Activated naive CD8-positive, alpha-beta T cell treated with anti-CD3 and anti-CD28 coated beads for 36 hours (primary cell): Measurements from ENCODE around the gene DGKH. TPM values are rescaled to one million over a fixed set of nuclear protein-coding genes. Genes with fewer than 3 reads are reported as not detected.

ENCODE experiments used
- DNase-seq: peaks from one replicate; pipeline ENCODE4 v3.0.0; 2021
- H3K27ac Mint-ChIP-seq: one replicate; pipeline ENCODE4 v1.8.0; 2022; ENCODE audit warnings: mild to moderate bottlenecking, moderate library complexity, mixed read lengths
- H3K27me3 Mint-ChIP-seq: one replicate; pipeline ENCODE4 v1.8.0; 2022; ENCODE audit warnings: mild to moderate bottlenecking, mixed read lengths
- H3K36me3 Mint-ChIP-seq: one replicate; pipeline ENCODE4 v1.8.0; 2021; ENCODE audit warnings: mild to moderate bottlenecking, mixed read lengths
- H3K4me1 Mint-ChIP-seq: one replicate; pipeline ENCODE4 v1.8.0; 2021; ENCODE audit warnings: mixed read lengths
- H3K4me3 Mint-ChIP-seq: one replicate; pipeline ENCODE4 v1.8.0; 2022; ENCODE audit warnings: mild to moderate bottlenecking, moderate library complexity, mixed read lengths
- H3K9me3 Mint-ChIP-seq: one replicate; pipeline ENCODE4 v1.8.0; 2022; ENCODE audit warnings: mixed read lengths
- total RNA-seq, 2 experiments: library from RNA; stranded (reverse); gene quantifications; one replicate each; pipeline ENCODE4 v1.2.3, GENCODE V29; 2021

The DGKH gene
- total RNA-seq, 2 experiments from 2014 or later = 11.7 to 12.2 TPM

DNA sequence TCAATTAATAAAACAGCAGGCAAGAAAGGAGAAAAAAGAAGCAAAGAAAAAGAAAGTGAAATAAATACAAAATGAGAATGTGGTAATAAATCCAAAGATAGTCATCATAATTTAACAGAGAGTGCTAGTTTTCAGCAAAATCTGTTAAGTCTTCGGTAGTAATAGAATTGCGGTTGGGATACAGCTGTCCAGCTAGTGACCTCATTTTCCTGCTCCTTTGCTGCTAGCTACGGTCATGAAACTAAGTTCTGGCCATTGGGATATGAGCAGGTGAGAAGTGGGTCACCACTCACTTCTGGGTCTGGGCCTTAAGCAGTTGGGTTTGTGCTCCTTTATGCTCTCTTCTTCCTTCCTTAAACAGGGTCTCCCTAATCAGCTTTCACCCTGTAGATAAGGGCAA, 11.7 kb upstream of the DGKH start:
- no peak for DNase-seq
- Mint-ChIP-seq H3K27me3 (no peaks in the 10 kb centered on the region), H3K4me3 (no peak overlapping the region)

DNA sequence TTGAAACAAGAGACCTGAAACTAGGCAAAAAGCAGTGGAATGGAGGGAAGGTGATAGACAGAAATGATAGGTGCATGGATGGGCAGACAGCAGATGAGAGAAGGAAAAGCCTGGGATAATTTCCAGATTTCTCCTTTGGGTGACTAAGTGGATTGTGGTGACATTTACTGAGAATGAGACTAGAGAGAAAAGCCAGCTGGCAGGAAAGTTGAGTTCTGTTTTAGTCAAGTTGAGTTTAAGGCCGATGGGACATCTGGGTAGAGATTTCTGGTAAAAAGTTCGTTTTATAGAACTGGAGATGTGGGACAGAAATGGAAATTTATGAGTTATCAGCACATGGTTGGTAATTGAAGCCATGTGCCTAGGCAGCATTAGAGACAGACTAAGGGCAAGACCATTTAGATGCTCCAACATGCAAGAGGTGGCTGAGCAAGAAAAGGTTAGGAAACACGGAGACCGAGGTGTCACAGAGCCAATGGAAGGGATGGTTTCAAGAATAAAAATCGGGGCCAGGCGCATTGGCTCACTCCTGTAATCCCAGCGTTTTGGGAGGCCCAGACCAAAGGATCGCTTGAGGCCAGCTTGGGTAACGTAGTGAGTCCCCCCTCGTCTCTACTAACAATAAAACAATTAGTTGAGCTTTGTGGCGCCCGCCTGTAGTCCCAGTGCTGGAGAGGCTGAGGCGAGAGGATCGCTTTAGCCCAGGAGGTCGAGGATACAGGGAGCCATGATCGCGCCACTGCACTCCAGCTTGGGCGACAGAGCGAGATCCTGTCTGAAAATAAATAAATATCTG, 9.6 kb upstream of the DGKH start:
- peak overlapping the region; percentile 69 for H3K27ac Mint-ChIP-seq
- no peaks in the 10 kb centered on the region for H3K27me3 Mint-ChIP-seq
- H3K36me3 Mint-ChIP-seq = peaks cover 9% of the 10 kb centered on the region
- peaks cover 20% of the 10 kb centered on the region for H3K4me1 Mint-ChIP-seq
- H3K9me3 Mint-ChIP-seq = peaks cover 11% of the 10 kb centered on the region
- no peak for DNase-seq
- H3K4me3 Mint-ChIP-seq = peak overlapping the region; percentile 77

More for the DNA sequence above, 11.7 kb upstream of the DGKH start:
- Mint-ChIP-seq H3K27ac (no peak overlapping the region), H3K9me3 (peaks cover 11% of the 10 kb centered on the region), H3K4me1 (peaks cover 9% of the 10 kb centered on the region), H3K36me3 (peaks cover 4% of the 10 kb centered on the region)

DNA sequence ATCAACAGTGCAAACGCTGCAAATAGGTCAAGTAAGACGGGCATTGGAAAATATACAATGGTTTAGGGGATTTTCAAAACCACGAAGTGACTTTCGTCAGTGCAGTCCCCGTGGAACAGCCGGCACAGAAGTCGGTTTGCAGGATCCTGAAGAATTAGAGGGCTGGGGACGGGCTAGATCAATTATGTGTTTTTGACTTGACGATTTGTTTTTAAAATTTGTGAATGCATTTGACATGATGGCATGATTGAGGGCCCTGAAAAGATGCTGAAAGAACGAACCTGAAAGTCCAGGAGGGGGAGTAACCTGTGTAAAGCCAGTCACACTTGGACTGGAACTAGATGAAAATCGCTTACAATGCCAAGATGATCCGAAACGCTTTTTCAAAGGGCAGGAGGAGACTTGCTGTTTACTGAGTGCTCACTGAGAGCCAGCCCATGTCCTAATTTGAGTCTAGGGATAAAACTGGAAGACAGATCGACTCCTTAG, 8.9 kb upstream of the DGKH start:
- Mint-ChIP-seq H3K36me3 (peaks cover 15% of the 10 kb centered on the region), H3K4me1 (peaks cover 20% of the 10 kb centered on the region), H3K9me3 (peaks cover 11% of the 10 kb centered on the region), H3K4me3 (peak overlapping the region; percentile 77), H3K27ac (peak overlapping the region; percentile 69), H3K27me3 (no peaks in the 10 kb centered on the region)
- no peak for DNase-seq

DNA sequence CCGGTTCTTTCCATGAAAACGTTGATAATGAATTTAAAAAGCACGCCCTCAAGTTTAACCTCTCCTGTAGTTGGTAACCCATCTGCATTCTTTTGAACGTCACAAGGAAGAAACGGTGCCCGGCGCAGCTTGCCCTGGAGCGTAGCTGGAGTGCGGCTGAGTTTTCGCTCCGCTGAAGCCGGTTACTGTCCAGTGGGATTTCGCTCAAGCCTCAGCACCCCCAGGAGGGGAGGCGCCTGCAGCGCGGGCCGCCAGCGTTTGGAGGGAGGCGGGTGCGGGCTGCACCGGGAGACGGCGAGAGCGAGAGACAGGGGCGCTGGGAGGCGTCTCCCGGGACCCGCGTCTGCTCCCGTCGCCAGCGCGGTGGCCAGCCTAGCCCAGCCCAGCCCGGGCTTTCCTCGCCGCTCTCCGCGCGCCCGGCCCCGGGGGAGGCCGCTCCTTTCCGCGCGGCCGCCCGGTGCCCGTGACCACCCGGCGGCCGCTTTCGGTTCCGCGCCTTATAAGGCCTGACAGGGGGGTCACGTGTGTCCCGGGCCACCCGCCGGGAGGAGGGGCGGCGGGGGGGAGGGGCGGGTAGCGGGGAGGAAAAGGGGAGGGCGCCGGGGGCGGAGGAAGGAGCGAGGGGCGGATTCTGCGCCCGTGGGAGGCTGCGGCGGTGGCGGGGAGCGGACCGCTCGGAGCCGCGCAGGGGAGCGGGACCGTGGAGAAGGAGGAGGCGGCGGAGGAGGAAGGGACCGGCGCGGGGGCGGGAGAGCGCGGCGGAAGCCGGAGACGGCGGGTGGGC, 8.3 kb upstream of the DGKH start:
- DNase-seq = peak; percentile 82
- Mint-ChIP-seq H3K27me3 (no peaks in the 10 kb centered on the region), H3K9me3 (peaks cover 9% of the 10 kb centered on the region)

DNA sequence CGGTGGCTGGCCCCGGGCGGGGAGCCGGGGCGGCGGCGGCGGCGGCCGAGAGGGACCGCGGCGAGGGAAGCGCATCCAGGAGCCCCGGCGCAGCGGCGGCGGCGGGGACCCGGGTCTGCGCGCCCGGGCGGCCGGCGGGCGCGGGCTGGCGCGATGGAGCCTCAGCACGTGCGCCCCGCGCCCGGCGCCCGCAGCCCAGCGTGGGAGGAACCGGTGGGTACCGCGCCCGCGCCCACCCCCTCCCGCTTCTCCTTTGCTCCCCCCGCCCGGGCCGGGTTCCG, 7.8 kb upstream of the DGKH start:
- DNase-seq = no peak
- peaks cover 20% of the 10 kb centered on the region for H3K4me1 Mint-ChIP-seq
- H3K36me3 Mint-ChIP-seq = peaks cover 15% of the 10 kb centered on the region
- no peaks in the 10 kb centered on the region for H3K27me3 Mint-ChIP-seq
- H3K27ac Mint-ChIP-seq = no peak overlapping the region
- peaks cover 7% of the 10 kb centered on the region for H3K9me3 Mint-ChIP-seq
- H3K4me3 Mint-ChIP-seq = peak overlapping the region; percentile 90

More for the DNA sequence above, 8.3 kb upstream of the DGKH start:
- Mint-ChIP-seq H3K4me1 (peaks cover 20% of the 10 kb centered on the region), H3K36me3 (peaks cover 15% of the 10 kb centered on the region), H3K27ac (peak overlapping the region; percentile 69), H3K4me3 (peak overlapping the region; percentile 80)

DNA sequence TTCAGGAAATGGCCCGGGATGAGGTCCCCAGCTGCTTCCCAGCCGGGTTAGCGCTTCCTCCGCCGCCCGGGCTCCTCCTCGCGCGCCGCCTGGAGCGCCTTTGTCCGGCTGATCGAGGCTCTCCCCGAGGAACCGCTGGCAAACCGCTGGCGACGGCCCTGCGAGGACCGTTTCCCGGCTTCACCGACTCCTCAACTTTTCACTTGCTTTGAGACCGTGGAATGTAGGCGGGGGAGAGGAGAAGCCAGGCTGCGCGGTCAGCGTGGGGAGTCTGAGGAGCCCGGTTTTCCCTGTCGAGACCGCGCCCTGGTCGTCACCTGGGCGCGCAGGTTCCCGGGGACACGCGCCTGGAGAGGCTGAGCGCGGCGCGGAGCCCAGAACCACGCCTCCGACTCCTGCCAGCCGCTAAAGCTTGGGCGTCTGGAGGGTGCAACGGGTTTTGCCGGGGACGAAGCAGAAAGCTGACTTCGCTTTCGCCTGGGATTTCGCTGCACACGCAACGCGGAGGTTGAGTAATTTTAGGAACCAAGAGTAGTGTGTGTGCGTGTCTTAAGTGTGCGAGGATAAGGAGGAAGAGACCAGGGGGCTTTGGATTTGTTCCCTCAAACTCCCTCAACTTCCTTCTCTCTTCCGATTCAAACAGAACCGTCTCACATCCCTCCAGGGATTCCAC, 7.3 kb upstream of the DGKH start:
- peaks cover 15% of the 10 kb centered on the region for H3K36me3 Mint-ChIP-seq
- peaks cover 20% of the 10 kb centered on the region for H3K4me1 Mint-ChIP-seq
- H3K27ac Mint-ChIP-seq = peak overlapping the region; percentile 81
- H3K4me3 Mint-ChIP-seq = peak overlapping the region; percentile 90
- peaks cover 2% of the 10 kb centered on the region for H3K9me3 Mint-ChIP-seq
- peak; percentile 61 for DNase-seq
- no peaks in the 10 kb centered on the region for H3K27me3 Mint-ChIP-seq

DNA sequence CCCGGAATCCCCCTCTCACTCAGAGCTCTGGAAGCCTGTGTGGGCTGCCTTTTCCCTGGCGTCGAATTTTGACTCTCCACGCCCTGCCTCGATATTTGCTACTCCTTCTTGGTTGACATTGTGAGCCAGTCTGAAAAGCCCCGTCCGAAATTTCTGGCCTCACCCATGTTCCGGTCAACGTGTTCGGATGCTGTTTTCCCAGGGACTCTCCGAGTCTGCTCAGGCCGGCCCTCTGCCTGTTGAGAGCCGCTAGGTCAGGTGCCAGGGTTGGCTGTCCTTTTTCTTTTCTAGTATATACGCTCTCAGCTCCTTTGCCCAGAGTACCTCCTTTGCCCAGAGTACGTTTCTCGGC, 6.8 kb upstream of the DGKH start:
- DNase-seq = no peak
- peaks cover 15% of the 10 kb centered on the region for H3K36me3 Mint-ChIP-seq
- peak overlapping the region; percentile 81 for H3K27ac Mint-ChIP-seq
- peaks cover 20% of the 10 kb centered on the region for H3K4me1 Mint-ChIP-seq
- no peaks in the 10 kb centered on the region for H3K9me3 Mint-ChIP-seq
- H3K4me3 Mint-ChIP-seq = peak overlapping the region; percentile 90
- no peaks in the 10 kb centered on the region for H3K27me3 Mint-ChIP-seq

DNA sequence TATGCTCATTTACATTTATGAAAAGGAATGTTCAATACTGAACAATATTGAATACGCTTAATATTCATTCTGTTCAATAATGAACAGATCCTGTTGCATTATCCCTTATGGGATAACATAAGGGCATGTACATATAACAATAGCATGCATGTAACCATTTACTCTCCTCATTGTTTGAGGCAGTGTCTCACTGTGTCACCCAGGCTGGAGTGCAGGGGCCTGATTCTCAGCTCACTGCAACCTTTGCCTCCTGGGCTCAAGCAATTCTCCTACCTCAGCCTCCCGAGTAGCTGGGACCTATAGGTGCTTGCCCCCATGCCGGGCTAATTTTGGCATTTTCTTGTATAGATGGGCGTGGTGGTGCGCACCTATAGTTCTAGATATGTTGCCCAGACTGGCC, 4.8 kb upstream of the DGKH start:
- Mint-ChIP-seq H3K4me3 (no peak overlapping the region), H3K36me3 (peaks cover 13% of the 10 kb centered on the region), H3K27me3 (peaks cover 7% of the 10 kb centered on the region), H3K27ac (no peak overlapping the region), H3K9me3 (no peaks in the 10 kb centered on the region), H3K4me1 (peaks cover 30% of the 10 kb centered on the region)
- DNase-seq = no peak

DNA sequence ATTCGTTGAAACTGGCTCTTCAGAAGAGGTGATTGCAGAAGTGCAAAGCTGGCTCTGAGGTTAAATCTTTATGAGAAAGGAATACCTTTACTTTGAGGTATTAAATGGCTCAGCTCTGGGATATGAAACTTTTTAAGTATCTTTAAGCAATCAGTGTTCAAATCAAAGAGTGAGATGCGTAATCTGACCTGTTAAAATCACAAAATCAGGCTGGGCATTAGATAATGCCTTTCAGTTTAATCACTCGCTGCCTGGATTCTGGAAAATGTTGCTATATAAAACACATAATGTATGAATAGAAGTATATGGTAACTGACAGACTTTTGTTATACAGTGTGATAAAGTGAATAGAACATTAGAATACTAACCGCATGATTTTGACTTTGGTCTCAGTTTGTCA, 2.0 kb upstream of the DGKH start:
- no peak overlapping the region for H3K4me3 Mint-ChIP-seq

DNA sequence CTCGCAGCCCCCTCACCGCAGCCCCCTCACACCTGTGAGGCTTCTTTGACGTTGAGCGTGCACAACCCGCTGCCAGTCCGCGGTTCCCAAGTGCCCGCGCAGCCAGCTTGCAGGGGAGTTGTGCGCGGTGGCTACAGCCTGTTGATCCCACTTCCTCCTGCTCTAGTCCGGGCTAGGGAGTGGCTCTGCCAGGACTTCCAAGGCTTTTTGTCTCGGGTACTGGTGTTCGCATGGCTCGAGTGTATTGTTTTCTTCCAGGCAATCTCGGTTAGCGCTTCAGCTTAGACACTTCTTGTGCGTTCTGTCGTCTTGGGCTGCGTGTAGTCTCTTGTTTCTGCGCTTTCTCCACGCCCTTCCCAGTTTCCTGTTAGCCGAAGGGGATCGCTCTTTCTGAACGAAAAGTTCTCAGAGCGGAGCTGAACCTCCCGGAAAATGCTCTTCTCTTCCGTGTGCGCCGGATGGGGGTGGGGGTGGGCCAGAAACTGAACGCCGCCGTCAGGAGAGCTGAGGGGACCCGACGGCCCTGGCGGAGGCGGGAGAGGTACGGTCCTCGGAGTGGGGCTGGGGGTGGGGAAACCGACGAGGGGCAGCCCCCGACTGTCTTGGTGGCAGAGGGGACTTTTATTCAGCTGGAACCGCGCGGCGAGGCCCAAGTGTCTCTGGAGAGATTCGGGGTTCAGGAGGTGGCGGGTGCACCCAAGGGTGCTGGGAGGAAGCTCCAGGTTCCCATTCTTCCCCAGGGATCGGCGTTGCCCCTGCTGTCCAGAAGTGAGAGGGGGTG, 697 bp upstream of the DGKH start:
- H3K27me3 Mint-ChIP-seq = peaks cover 7% of the 10 kb centered on the region
- H3K4me1 Mint-ChIP-seq = peaks cover 18% of the 10 kb centered on the region
- H3K36me3 Mint-ChIP-seq = peaks cover 22% of the 10 kb centered on the region
- H3K4me3 Mint-ChIP-seq = peak overlapping the region; percentile 92
- H3K9me3 Mint-ChIP-seq = no peaks in the 10 kb centered on the region
- peak overlapping the region; percentile 82 for H3K27ac Mint-ChIP-seq
- DNase-seq = peak; percentile 47

More for the DNA sequence above, 2.0 kb upstream of the DGKH start:
- H3K36me3 Mint-ChIP-seq = peaks cover 18% of the 10 kb centered on the region
- H3K9me3 Mint-ChIP-seq = no peaks in the 10 kb centered on the region
- H3K27ac Mint-ChIP-seq = no peak overlapping the region
- no peak for DNase-seq
- H3K4me1 Mint-ChIP-seq = peaks cover 26% of the 10 kb centered on the region
- H3K27me3 Mint-ChIP-seq = peaks cover 7% of the 10 kb centered on the region

DNA sequence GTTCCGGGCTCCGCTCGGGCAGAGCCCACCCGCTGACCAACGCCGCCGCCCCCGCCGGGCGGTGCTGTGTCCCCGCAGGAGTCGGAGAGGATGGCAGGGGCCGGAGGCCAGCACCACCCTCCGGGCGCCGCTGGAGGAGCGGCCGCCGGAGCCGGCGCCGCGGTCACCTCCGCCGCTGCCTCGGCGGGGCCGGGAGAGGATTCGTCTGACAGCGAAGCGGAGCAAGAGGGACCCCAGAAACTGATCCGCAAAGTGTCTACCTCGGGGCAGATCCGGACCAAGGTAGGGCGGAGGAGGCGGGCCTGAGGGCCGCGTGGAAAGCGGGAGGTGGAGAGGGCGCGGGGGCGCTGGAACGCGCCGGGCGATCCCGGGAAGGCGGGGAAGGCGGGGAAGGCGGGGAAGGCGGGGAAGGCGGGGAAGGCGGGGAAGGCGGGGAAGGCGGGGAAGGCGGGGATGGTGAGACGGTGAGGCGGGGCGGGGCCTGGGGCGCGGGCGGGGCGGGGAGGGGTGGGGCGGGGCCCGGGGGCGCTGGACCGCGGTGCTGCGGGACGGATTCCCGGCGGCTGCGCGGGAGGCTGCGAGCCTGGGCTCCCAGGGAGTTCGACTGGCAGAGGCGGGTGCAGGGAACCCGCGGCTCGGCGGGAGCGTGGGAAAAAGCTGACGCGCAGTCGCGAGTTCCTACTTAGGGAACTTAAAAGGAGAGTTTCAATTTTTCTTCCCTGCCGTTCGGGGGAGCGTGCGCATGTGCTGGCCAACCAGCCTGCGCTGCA, 421 bp downstream of the DGKH start:
- Mint-ChIP-seq H3K27ac (peak overlapping the region; percentile 91), H3K4me1 (peaks cover 16% of the 10 kb centered on the region), H3K27me3 (peaks cover 7% of the 10 kb centered on the region), H3K9me3 (no peaks in the 10 kb centered on the region), H3K4me3 (peak overlapping the region; percentile 92), H3K36me3 (peaks cover 23% of the 10 kb centered on the region)
- peak; percentile 64 for DNase-seq

DNA sequence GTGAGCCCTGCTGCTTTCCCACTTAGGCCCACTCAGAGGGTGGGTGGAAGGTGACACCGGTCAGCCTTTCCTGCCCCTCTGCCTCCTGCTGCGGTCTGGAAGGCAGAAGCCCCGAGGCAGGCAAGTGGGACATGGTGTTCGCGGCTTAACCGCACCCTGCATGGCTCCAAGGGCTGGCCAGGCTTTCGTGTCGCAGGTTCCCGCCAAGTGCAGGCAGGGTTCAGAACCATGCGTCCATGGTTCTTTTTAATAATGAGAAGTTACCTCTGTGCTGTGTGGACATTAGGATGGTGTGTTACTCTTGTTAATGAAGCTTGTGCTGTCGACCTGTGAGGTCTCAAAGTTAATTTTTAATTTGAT, 986 bp downstream of the DGKH start:
- H3K36me3 Mint-ChIP-seq = peaks cover 17% of the 10 kb centered on the region
- peak overlapping the region; percentile 45 for H3K27ac Mint-ChIP-seq
- no peaks in the 10 kb centered on the region for H3K9me3 Mint-ChIP-seq
- H3K4me1 Mint-ChIP-seq = peaks cover 19% of the 10 kb centered on the region
- peaks cover 7% of the 10 kb centered on the region for H3K27me3 Mint-ChIP-seq
- H3K4me3 Mint-ChIP-seq = peak overlapping the region; percentile 75
- DNase-seq = no peak

DNA sequence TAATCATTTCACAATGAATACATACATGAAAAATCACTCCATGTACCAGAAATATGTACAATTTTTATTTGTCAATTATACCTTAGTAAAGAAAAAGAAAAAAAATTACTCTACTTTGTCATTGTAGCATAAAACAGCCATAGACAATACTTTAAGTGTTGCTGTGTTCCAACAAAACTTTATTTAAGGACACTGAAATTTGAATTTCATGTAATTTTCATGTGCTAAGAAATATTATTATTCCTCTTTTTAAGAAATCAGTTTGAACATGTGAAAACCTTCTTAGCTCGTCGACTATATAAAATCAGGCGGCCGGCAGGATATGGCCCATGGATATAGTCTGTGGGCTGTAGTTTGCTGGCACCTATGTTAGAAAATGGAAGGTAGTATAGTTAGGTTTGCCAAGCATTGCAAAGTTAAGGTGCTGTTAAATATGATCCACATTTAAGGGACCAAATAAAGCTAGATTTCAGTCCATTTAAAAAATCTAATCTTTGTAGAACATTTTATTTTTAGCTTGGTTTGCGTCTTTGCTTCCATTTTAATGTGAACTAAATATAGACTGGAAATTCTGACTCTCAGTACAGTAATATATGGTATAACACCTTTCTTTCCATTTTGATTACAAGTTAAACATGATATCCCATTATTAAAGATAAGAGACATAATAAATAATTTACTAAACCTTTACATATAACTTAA, 6.5 kb downstream of the DGKH start:
- H3K4me3 Mint-ChIP-seq = no peak overlapping the region
- no peak for DNase-seq
- peak overlapping the region; percentile 45 for H3K27ac Mint-ChIP-seq
- peaks cover 38% of the 10 kb centered on the region for H3K4me1 Mint-ChIP-seq
- H3K9me3 Mint-ChIP-seq = peaks cover 5% of the 10 kb centered on the region
- H3K36me3 Mint-ChIP-seq = peaks cover 40% of the 10 kb centered on the region
- no peaks in the 10 kb centered on the region for H3K27me3 Mint-ChIP-seq
